ENCODE measurements around the gene MRPS12. TPM values are rescaled to one million over a fixed set of nuclear protein-coding genes. Genes with fewer than 3 reads are reported as not detected.
A peak's percentile ranks its signal among the peaks of the same experiment; 100 is the strongest.

The MRPS12 gene
- total and polyA plus RNA-seq, 9 of the 15 experiments (the other 6 are each of a cell fraction or from before 2014, with no cell fraction given), result 8.1 to 174 (median 52.0) TPM

- TF ChIP-seq VEZF1 (CRISPR knock-in tag; IDR thresholded peaks at IDR 0.05), result no peak
- TF ChIP-seq HCFC1 (IDR thresholded peaks at IDR 0.05; ENCODE audit: low read depth, low read length), result no peak
- TF ChIP-seq MCM5 (IDR thresholded peaks at IDR 0.05; ENCODE audit: low read depth), result no peak
- TF ChIP-seq KLF1 (tag; IDR thresholded peaks at IDR 0.05), result no peak
- no peak for TF ChIP-seq EWSR1 (IDR thresholded peaks at IDR 0.05; ENCODE audit: borderline replicate concordance, low read depth, partially characterized antibody)
- no peak for TF ChIP-seq ZSCAN29 (IDR thresholded peaks at IDR 0.05)
- TF ChIP-seq ZNF347 (CRISPR knock-in tag; IDR thresholded peaks at IDR 0.05; ENCODE audit: low read depth), result no peak
- TF ChIP-seq ZBTB2 (IDR thresholded peaks at IDR 0.05), result no peak
- no peak for TF ChIP-seq ZNF316 (IDR thresholded peaks at IDR 0.05)
- TF ChIP-seq SMC3 (conservative IDR thresholded peaks at IDR 0.05; ENCODE audit: insufficient read depth, low read depth, low read length), result no peak
- no peak for TF ChIP-seq ZNF764 (CRISPR knock-in tag; IDR thresholded peaks at IDR 0.05; ENCODE audit: low read depth)
- TF ChIP-seq NR4A1 (CRISPR knock-in tag; IDR thresholded peaks at IDR 0.05), result no peak
- no peak for TF ChIP-seq NR4A1 (tag; IDR thresholded peaks at IDR 0.05)
- TF ChIP-seq CREB3 (tag; conservative IDR thresholded peaks at IDR 0.05; ENCODE audit: low read depth), result no peak
- TF ChIP-seq SMAD4 (CRISPR knock-in tag; conservative IDR thresholded peaks at IDR 0.05), result no peak
- no peak for TF ChIP-seq PURB (CRISPR knock-in tag; IDR thresholded peaks at IDR 0.05; ENCODE audit: low read depth)
- TF ChIP-seq ZNF280B (CRISPR knock-in tag; IDR thresholded peaks at IDR 0.05), result no peak
- TF ChIP-seq RBM39 (optimal IDR thresholded peaks at IDR 0.05; ENCODE audit: low read depth, low read length), result no peak
- TF ChIP-seq ZNF76 (CRISPR knock-in tag; IDR thresholded peaks at IDR 0.05; ENCODE audit: borderline replicate concordance), result no peak
- TF ChIP-seq CREB1 (IDR thresholded peaks at IDR 0.05), result peak; percentile 81
- TF ChIP-seq CREB1 (CRISPR knock-in tag; IDR thresholded peaks at IDR 0.05), result peak; percentile 86
- 0 out of 2 replicates have a peak, but pooled peaks have one; percentile 69 for TF ChIP-seq GTF2F1 (IDR thresholded peaks at IDR 0.05; ENCODE audit: low read depth, low read length)
- no peak for TF ChIP-seq HDAC3 (IDR thresholded peaks at IDR 0.05; ENCODE audit: borderline replicate concordance, partially characterized antibody)
- TF ChIP-seq ZNF175 (CRISPR knock-in tag; IDR thresholded peaks at IDR 0.05; ENCODE audit: low read depth), result no peak
These were observed at the start of gene MRPS12 (continued) for GRCh38 chr19:38930776-38931520.
